GM15510 (cell line): ENCODE results near the gene CLDN4.

ENCODE experiments used
- POLR2A ChIP-seq: IDR thresholded peaks from 3 replicates; pipeline ENCODE4 v1.6.1; 2011; ENCODE audit warnings: borderline replicate concordance; ENCODE audit not compliant: insufficient read length; ENCODE audit errors: extremely low read depth

Gene CLDN4

DNA sequence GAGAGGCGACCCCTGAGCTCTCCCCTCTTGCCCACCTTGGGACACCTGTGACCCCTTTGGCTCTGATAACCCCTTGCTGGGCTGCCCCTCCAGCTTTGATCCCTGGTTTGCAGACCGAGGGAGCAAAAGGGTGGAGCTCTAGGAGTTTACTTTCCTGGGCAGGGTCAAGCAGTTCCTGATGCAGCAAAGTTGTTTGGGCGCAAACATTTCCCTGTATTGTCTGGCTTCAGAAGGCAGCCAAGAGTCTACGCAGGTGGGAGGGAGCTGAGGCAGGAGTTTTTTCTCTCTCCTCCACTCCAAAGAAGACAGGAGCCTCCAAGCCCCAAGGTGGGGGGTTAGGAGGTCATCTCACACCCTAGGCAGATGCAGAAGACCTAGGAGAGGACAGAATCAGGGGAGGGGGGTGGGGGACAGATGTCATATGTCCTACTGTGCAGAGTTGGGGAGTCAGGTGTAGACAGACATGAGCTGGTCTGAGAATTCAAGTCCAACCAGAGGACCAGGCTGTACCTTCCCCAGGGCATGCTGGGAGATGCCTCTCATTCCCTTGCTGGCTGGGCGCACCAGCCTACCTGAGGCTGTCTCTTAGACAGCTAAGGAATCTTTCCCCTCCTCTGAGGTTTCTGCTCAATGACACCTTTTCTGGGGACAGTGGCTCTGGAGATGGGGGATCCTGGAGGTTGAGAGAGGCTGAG lies 50.7 kb downstream of the CLDN4 start:
- TF ChIP-seq POLR2A: no peak

DNA sequence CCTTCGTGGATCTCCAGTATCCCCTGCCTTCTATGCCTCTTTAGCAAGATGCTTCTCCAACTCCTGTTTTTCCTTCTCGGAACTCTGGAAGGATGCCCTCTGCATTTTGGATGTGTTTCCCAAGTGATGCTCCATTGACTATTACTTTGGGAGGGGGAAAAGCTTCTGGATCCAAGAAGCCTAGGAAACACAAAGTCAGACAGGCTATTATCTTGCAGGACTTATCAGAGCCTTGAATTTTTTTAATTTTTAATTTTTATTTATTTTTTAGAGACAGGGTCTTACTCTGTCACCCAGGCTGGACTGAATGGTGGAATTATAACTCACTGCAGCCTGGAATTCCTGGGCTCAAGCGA lies 51.2 kb downstream of the CLDN4 start:
- TF ChIP-seq POLR2A: no peak
